NK-92 treated with Interleukin-12 subunit alpha and Interleukin-12 subunit beta, amount 100 ng/mL, for 24 hours (cell line): ENCODE data around the gene ELP1.
"Not testable (repeated sequence)": the region's sequence is repeated elsewhere in the genome, so short reads cannot be mapped to it uniquely, and the experiment has no call there.

ENCODE experiments used
- DNase-seq: peaks from one replicate; lab custom pipeline; 2025; lab: John Stamatoyannopoulos, UW

Gene ELP1

GRCh38 chr9:108924466-108924865 lies 9.5 kb downstream of the ELP1 start:
- DNase-seq, result no peak

- DNase-seq, result no peak
Measured at GRCh38 chr9:108921200-108921599, 12.7 kb downstream of the ELP1 start.

GRCh38 chr9:108920401-108920800 lies 13.5 kb downstream of the ELP1 start:
- not testable (repeated sequence) for DNase-seq

- DNase-seq, result no peak
Measured at GRCh38 chr9:108919517-108919916, 14.4 kb downstream of the ELP1 start.

GRCh38 chr9:108913391-108913790 lies 20.5 kb downstream of the ELP1 start:
- peak; percentile 26 for DNase-seq

GRCh38 chr9:108911820-108912219 lies 22.1 kb downstream of the ELP1 start:
- DNase-seq, result no peak

- no peak for DNase-seq
Measured at GRCh38 chr9:108910914-108911313, 23.0 kb downstream of the ELP1 start.

GRCh38 chr9:108910402-108910801 lies 23.5 kb downstream of the ELP1 start:
- DNase-seq, result no peak

- DNase-seq, result no peak
Measured at GRCh38 chr9:108905494-108905893, 28.4 kb downstream of the ELP1 start.

- DNase-seq, result no peak
Measured at GRCh38 chr9:108904161-108904560, 29.8 kb downstream of the ELP1 start.

GRCh38 chr9:108903420-108904103 lies 30.4 kb downstream of the ELP1 start:
- DNase-seq, result no peak

- no peak for DNase-seq
Measured at GRCh38 chr9:108900176-108900575, 33.7 kb downstream of the ELP1 start.

- not testable (repeated sequence) for DNase-seq
Measured at GRCh38 chr9:108899023-108899695, 34.8 kb downstream of the ELP1 start.

GRCh38 chr9:108897324-108898096 lies 36.4 kb downstream of the ELP1 start:
- DNase-seq, result no peak

- DNase-seq, result no peak
Measured at GRCh38 chr9:108894225-108894997, 39.5 kb downstream of the ELP1 start.

- DNase-seq, result no peak
Measured at GRCh38 chr9:108889649-108890067, 44.3 kb downstream of the ELP1 start.

GRCh38 chr9:108886594-108887271 lies 47.2 kb downstream of the ELP1 start:
- not testable (repeated sequence) for DNase-seq

- DNase-seq, result no peak
Measured at GRCh38 chr9:108885643-108886348, 48.1 kb downstream of the ELP1 start.

- DNase-seq, result no peak
Measured at GRCh38 chr9:108884701-108885100, 49.2 kb downstream of the ELP1 start.

GRCh38 chr9:108883085-108883484 lies 50.8 kb downstream of the ELP1 start:
- DNase-seq, result no peak
